ENCODE results near the gene FGD3.

Gene FGD3

GRCh38 chr9:93010704-93011103 lies 63.4 kb downstream of the FGD3 start:
- Histone ChIP-seq H3K9ac (ENCODE audit: low read depth, low read length) (no peak overlapping the region), H3K79me2 (ENCODE audit: insufficient read depth, low read length) (no peaks in the 10 kb centered on the region), H3K27me3 (ENCODE audit: insufficient read depth, low read length, poor library complexity) (no peaks in the 10 kb centered on the region), H3K27ac (ENCODE audit: low read length) (no peak overlapping the region), H3K4me3 (ENCODE audit: low read depth in 1 of 2, low read length in 2 of 2) (no peak overlapping the region), H3K36me3 (ENCODE audit: insufficient read depth, low read length) (peaks cover 68% of the 10 kb centered on the region), H3K4me2 (ENCODE audit: insufficient read depth, low read length) (no peak overlapping the region), H3K4me1 (ENCODE audit: insufficient read depth, low read length) (no peaks in the 10 kb centered on the region), H3K9me3 (ENCODE audit: insufficient read depth, low read length, severe bottlenecking) (no peaks in the 10 kb centered on the region), H2AFZ (ENCODE audit: low read depth, low read length) (no peak overlapping the region), H4K20me1 (ENCODE audit: insufficient read depth, low read length) (no peaks in the 10 kb centered on the region; the same call in 1 of the 2 replicates)
- DNase-seq, result no peak
- TF ChIP-seq CTCF (IDR thresholded peaks at IDR 0.05; ENCODE audit: borderline replicate concordance, extremely low read depth, low read length, poor library complexity, severe bottlenecking), result no peak
- no peak for TF ChIP-seq EZH2 (IDR thresholded peaks at IDR 0.05; ENCODE audit: borderline replicate concordance, low read depth, low read length, severe bottlenecking)
- ATAC-seq (ENCODE audit: insufficient read depth, low read depth), result no peak

GRCh38 chr9:93011114-93011513 lies 63.8 kb downstream of the FGD3 start:
- Histone ChIP-seq H3K4me3 (ENCODE audit: low read depth in 1 of 2, low read length in 2 of 2) (no peak overlapping the region), H3K9ac (ENCODE audit: low read depth, low read length) (no peak overlapping the region), H3K27me3 (ENCODE audit: insufficient read depth, low read length, poor library complexity) (no peaks in the 10 kb centered on the region), H2AFZ (ENCODE audit: low read depth, low read length) (no peak overlapping the region), H4K20me1 (ENCODE audit: insufficient read depth, low read length) (no peaks in the 10 kb centered on the region; the same call in 1 of the 2 replicates), H3K79me2 (ENCODE audit: insufficient read depth, low read length) (no peaks in the 10 kb centered on the region), H3K4me1 (ENCODE audit: insufficient read depth, low read length) (no peaks in the 10 kb centered on the region), H3K4me2 (ENCODE audit: insufficient read depth, low read length) (no peak overlapping the region), H3K9me3 (ENCODE audit: insufficient read depth, low read length, severe bottlenecking) (no peaks in the 10 kb centered on the region), H3K27ac (ENCODE audit: low read length) (no peak overlapping the region), H3K36me3 (ENCODE audit: insufficient read depth, low read length) (peaks cover 68% of the 10 kb centered on the region)
- TF ChIP-seq CTCF (IDR thresholded peaks at IDR 0.05; ENCODE audit: borderline replicate concordance, extremely low read depth, low read length, poor library complexity, severe bottlenecking), result no peak
- no peak for TF ChIP-seq EZH2 (IDR thresholded peaks at IDR 0.05; ENCODE audit: borderline replicate concordance, low read depth, low read length, severe bottlenecking)
- no peak for ATAC-seq (ENCODE audit: insufficient read depth, low read depth)
- no peak for DNase-seq

- no peak for TF ChIP-seq CTCF (IDR thresholded peaks at IDR 0.05; ENCODE audit: borderline replicate concordance, extremely low read depth, low read length, poor library complexity, severe bottlenecking)
- TF ChIP-seq EZH2 (IDR thresholded peaks at IDR 0.05; ENCODE audit: borderline replicate concordance, low read depth, low read length, severe bottlenecking), result no peak
- Histone ChIP-seq H3K4me1 (ENCODE audit: insufficient read depth, low read length) (no peaks in the 10 kb centered on the region), H4K20me1 (ENCODE audit: insufficient read depth, low read length) (no peaks in the 10 kb centered on the region; the same call in 1 of the 2 replicates), H2AFZ (ENCODE audit: low read depth, low read length) (no peak overlapping the region), H3K9me3 (ENCODE audit: insufficient read depth, low read length, severe bottlenecking) (no peaks in the 10 kb centered on the region), H3K36me3 (ENCODE audit: insufficient read depth, low read length) (peaks cover 65% of the 10 kb centered on the region), H3K4me2 (ENCODE audit: insufficient read depth, low read length) (no peak overlapping the region), H3K79me2 (ENCODE audit: insufficient read depth, low read length) (no peaks in the 10 kb centered on the region), H3K9ac (ENCODE audit: low read depth, low read length) (no peak overlapping the region), H3K4me3 (ENCODE audit: low read depth in 1 of 2, low read length in 2 of 2) (no peak overlapping the region), H3K27me3 (ENCODE audit: insufficient read depth, low read length, poor library complexity) (no peaks in the 10 kb centered on the region), H3K27ac (ENCODE audit: low read length) (no peak overlapping the region)
- ATAC-seq (ENCODE audit: insufficient read depth, low read depth), result no peak
- no peak for DNase-seq
These were observed 65.9 kb downstream of the FGD3 start for GRCh38 chr9:93012963-93013855.
